ENCODE results near the gene APMAP.
A peak's percentile ranks its signal among the peaks of the same experiment; 100 is the strongest.
"Not testable (repeated sequence)": the region's sequence is repeated elsewhere in the genome, so short reads cannot be mapped to it uniquely, and the experiment has no call there.

Gene APMAP

DNA sequence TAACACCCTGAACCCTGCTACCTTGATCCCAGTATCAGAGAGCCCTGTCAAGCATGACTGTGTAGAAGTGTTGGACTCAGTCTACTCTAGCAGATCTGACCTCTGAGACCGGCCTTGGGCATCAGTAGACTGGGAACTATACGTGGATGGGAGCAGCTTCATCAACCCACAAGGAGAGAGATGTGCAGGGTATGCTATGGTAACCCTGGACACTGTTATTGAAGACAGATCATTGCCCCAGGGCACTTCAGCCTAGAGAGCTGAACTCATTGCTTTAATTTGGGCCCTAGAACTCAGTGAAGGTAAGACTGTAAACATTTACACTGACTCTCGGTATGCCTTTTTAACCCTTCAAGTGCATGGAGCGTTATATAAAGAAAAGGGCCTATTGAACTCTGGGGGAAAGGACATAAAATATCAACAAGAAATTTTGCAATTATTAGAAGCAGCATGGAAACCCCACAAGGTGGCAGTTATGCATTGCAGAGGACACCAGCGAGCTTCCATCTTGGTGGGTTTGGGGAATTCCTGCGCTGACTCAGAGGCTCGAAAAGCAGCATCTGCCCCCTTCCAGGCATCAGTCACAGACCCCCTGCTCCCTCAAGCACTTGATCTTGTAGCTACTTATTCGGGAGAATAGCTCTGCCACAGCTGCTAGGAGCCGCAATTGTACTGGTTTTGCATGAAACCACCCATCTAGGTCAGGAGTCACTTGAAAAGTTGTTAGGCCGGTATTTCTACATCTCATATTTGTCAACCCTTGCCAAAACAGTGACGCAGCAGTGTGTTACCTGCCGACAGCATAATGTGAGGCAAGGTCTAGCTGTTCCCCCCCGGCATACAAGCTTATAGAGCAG lies 62.5 kb downstream of the APMAP start:
- DNase-seq = not testable (repeated sequence)

DNA sequence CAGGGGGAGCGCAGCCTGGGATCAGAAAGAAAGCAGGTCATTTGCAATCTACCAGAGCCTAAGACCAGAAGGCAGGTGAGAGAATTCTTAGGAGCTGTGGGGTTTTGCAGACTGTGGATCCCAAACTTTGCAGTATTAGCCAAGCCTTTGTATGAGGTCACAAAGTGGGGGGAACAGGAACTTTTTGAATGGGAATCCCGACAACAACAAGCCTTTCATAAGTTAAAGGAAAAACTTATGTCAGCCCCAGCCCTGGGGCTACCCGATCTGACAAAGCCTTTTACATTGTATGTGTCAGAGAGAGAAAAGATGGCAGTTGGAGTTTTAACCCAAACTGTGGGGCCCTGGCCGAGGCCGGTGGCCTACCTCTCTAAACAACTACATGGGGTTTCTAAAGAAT lies 63.3 kb downstream of the APMAP start:
- DNase-seq = not testable (repeated sequence)

- not testable (repeated sequence) for DNase-seq
Observed at GRCh38 chr20:24920706-24921105, 71.8 kb downstream of the APMAP start.

DNA sequence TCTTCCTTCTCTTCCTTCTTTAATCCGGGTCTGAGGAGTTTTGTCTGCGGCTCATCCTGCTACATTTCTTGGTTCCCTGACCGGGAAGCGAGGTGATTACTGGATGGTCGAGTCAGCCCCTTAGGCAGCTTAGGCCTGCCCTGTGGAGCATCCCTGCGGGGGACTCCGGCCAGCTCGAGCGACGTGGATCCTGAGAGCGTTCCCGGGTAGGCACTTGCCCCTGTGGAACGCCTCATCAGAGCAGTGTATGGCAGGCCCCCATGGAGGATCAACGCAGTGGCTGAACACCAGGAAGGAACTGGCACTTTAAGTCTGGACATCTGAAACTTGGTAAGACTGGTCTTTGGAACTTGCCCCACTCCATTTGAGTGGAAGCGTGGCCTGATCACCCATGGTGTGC lies 72.9 kb downstream of the APMAP start:
- DNase-seq = not testable (repeated sequence)

DNA sequence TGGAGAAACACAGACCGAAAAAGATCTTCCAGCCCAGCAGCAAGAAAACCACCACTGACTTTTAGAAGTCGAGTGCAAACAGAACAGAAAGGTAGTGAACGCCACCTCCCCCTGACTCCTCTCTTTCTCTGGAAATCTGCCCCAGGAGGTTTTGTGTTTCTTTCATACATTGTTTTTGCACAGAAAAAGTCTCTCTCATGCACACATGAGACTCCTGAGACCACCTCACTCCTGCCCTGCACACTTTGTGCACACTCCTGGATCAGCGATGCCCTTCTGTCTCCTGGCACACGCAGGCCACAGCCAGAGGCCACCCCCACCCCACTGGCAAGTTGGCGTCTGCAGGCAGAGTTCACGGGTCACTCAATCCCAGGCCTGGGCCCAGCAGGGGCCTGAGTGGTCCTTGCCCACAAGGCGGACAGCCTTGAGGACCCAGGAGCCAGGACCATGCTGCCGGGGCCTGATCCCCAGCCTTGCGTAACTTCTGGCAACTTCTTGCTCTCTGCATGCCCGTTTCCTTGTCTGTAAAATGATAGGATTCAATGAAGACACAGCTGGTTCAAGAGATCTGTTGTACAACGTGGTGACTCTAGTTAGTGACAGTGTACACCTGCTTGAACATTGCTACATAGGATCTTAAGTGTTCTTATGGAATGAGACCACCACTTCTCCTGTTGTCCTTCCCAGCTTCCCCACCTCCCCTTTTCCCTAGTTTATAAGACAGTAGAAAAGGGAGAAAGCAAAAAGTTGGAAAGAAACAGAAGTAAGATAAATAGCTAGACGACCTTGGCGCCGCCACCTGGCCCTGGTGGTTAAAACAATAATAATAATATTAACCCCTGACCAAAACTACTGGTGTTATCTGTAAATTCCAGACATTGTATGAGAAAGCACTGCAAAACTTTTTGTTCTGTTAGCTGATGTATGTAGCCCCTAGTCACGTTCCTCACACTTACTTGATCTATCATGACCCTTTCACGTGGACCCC lies 73.7 kb downstream of the APMAP start:
- DNase-seq = no peak

DNA sequence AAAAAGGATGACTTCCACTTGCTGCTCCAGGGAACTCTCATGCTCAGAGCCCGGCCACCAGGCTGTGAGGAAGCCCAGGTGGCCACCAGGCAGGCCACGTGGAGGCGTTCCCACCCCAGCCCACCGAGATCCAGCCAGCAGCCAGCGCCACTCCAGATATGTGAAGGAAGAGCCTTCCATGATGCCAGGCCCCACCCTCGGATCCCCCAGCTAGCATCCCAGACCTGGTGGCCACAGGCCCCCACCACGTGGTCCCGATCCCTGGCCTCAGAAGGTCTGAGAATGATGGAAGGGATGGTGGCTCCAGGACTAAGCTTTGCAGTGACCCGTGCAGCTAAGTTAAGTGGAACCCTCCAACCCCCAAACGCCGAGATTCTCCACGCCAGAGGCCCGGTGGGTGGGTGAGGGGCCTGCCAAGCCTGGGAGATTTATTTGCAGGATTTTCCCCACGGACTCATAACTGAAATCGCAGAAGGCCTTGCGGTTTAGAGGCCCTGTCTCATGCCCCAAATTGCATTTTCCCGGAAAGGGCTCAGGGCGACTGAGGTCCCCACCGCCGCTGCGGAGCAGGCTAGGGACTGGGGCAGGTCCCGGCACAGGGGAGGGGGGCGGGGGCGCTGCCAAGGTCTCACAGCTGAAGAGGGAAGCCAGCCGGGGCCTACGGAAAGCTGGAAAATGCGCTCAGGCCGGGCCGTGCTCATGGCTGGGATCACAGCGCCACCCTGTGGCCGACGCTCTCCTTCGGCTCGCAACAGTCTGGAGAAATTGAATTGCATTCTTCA lies 74.6 kb downstream of the APMAP start:
- peak; percentile 62 for DNase-seq

- no peak for DNase-seq
Observed at GRCh38 chr20:24917056-24917455, 75.5 kb downstream of the APMAP start.

GRCh38 chr20:24916412-24916811 lies 76.1 kb downstream of the APMAP start:
- no peak for DNase-seq

GRCh38 chr20:24915892-24916291 lies 76.7 kb downstream of the APMAP start:
- no peak for DNase-seq

GRCh38 chr20:24915440-24915839 lies 77.1 kb downstream of the APMAP start:
- no peak for DNase-seq

DNA sequence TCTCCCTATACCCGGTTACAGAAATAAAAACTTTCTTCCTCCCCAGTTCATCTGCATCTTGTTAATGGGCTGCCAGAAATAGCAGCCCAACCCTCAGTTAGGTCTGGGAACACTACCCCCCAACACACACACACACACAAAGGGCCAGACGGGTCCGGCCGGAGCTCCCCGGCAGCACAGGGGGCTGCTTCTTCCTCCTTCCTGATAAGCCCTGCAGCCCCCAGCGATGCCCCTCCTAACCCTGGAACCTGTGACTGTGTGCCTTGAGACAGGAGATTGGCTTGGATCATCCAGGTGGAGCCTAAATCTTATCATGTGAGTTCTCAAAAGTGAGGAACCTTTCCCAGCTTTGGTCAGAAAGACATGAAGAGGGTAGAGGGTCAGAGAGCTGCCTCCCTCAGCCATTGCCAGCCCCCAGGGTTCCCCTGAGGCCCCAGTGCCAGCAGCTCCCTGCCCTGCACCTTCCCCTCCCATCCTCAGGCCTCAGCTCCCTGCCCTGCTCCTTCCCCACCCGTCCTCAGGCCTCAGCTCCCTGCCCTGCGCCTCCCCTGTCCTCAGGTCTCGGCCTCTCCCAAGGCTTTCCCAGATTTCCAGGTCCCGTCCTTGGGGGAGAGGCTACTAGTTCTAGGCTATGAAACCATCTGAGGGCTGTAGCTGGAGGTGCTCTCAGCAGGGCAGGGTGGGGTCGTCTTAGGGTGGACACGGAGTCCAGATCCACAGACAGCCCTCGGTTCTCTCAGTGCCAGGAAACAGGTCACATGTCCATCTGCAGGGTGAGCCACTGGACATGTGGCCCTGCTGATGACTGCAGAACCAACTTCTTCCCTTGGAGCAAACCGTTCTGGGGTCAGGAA lies 77.9 kb downstream of the APMAP start:
- DNase-seq = no peak

DNA sequence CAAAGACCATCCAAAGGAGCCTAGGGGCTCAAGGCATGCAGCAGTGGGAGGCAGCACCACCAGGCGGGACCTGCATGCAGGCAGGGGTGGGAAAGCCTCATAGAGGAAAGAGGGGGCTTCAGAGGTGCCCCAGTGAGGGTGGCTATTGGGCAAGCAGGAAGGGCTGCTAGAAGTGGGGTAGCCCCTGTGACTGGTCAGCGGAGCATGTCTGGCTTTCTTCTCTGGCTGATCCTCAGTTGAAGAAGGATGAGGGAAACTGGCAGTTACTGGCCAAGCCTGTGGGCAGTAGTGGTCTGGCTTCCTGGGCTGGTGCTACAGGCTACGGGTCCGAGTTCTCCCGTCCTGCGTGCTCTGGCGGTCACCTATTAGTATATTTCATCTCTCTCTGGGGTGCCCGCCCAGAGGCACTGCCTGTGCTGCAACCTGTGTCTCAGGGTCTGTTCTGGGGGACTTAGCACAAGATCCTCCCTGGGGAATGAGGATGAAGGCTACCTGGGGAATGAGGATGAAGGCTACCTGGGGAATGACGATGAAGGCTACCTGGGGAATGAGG lies 79.4 kb downstream of the APMAP start:
- no peak for DNase-seq

All from NCI-H1694 (cell line).